GM23338 (cell line): ENCODE measurements around the gene CD300A.

Source experiments
- CREB1 ChIP-seq: fragments of 250-450 bp; sonication (Bioruptor Pico); IDR thresholded peaks from 2 replicates; pipeline ENCODE4 v1.5.0; 2020; ENCODE audit warnings: low read depth, mild to moderate bottlenecking, moderate library complexity
- EZH2 ChIP-seq: fragments of 200-600 bp; sonication (generic); IDR thresholded peaks from one replicate; pipeline ENCODE4 v1.8.0; 2017; ENCODE audit warnings: antibody characterized with exemption, mild to moderate bottlenecking, low read depth; ENCODE audit not compliant: unreplicated experiment
- EZH2phosphoT487 ChIP-seq: fragments of 200-600 bp; sonication (generic); IDR thresholded peaks from one replicate; pipeline ENCODE4 v1.8.1; 2018; ENCODE audit warnings: antibody characterized with exemption; ENCODE audit not compliant: unreplicated experiment
- POLR2AphosphoS5 ChIP-seq: IDR thresholded peaks from 2 replicates; pipeline ENCODE4 v1.6.1; 2016; ENCODE audit warnings: antibody characterized with exemption, low read depth
- REST ChIP-seq: IDR thresholded peaks from one replicate; pipeline ENCODE4 v1.6.1; 2018; ENCODE audit warnings: antibody characterized with exemption; ENCODE audit not compliant: unreplicated experiment
- ZNF114 ChIP-seq: fragments of 250-450 bp; sonication (Bioruptor Pico); IDR thresholded peaks from 2 replicates; pipeline ENCODE4 v1.5.0; 2020; ENCODE audit warnings: mild to moderate bottlenecking, moderate library complexity
- TF ChIP-seq, protein P1 (sequence below), 2 experiments: fragments of 200-600 bp in 1 of 2; sonication (generic) in 1 of 2; conservative IDR thresholded peaks; 2 replicates each; pipeline versions ENCODE4 v1.5.1 to v1.6.1; 2016 to 2017; ENCODE audit warnings: antibody characterized with exemption in 2 of 2, low read depth in 2 of 2, mild to moderate bottlenecking in 2 of 2, moderate library complexity in 1 of 2
- TF ChIP-seq, protein P2 (sequence below): IDR thresholded peaks from 2 replicates; pipeline ENCODE4 v1.6.1; 2016; ENCODE audit warnings: antibody characterized with exemption

DNA sequence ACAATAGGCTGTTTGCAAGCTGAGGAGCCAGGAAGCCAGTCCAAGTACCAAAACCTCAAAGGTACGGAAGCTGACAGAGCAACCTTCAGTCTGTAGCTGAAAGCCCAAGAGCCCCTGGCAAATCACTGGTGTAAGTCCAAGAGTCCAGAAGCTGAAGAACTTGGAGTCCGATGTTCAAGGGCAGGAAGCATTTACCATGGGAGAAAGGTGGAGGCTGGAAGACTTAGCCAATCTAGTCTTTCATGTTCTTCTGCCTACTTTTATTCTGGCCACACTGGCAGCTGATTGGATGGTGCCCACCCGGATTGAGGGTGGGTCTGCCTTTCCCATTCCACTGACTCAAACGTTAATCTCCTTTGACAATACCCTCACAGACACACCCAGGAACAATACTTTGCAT is 49.5 kb downstream of the CD300A start:
- TF ChIP-seq, protein P1, sequence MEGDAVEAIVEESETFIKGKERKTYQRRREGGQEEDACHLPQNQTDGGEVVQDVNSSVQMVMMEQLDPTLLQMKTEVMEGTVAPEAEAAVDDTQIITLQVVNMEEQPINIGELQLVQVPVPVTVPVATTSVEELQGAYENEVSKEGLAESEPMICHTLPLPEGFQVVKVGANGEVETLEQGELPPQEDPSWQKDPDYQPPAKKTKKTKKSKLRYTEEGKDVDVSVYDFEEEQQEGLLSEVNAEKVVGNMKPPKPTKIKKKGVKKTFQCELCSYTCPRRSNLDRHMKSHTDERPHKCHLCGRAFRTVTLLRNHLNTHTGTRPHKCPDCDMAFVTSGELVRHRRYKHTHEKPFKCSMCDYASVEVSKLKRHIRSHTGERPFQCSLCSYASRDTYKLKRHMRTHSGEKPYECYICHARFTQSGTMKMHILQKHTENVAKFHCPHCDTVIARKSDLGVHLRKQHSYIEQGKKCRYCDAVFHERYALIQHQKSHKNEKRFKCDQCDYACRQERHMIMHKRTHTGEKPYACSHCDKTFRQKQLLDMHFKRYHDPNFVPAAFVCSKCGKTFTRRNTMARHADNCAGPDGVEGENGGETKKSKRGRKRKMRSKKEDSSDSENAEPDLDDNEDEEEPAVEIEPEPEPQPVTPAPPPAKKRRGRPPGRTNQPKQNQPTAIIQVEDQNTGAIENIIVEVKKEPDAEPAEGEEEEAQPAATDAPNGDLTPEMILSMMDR (conservative IDR thresholded peaks at IDR 0.05; ENCODE audit: low read depth in 2 of 2), result no peak
- TF ChIP-seq REST (no peak), POLR2AphosphoS5 (no peak), EZH2phosphoT487 (no peak), EZH2 (no peak), CREB1 (CRISPR knock-in tag) (no peak), ZNF114 (CRISPR knock-in tag) (no peak)
- TF ChIP-seq, protein P2, sequence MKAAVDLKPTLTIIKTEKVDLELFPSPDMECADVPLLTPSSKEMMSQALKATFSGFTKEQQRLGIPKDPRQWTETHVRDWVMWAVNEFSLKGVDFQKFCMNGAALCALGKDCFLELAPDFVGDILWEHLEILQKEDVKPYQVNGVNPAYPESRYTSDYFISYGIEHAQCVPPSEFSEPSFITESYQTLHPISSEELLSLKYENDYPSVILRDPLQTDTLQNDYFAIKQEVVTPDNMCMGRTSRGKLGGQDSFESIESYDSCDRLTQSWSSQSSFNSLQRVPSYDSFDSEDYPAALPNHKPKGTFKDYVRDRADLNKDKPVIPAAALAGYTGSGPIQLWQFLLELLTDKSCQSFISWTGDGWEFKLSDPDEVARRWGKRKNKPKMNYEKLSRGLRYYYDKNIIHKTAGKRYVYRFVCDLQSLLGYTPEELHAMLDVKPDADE, result no peak
